ENCODE results near the gene ZNF365.

DNA sequence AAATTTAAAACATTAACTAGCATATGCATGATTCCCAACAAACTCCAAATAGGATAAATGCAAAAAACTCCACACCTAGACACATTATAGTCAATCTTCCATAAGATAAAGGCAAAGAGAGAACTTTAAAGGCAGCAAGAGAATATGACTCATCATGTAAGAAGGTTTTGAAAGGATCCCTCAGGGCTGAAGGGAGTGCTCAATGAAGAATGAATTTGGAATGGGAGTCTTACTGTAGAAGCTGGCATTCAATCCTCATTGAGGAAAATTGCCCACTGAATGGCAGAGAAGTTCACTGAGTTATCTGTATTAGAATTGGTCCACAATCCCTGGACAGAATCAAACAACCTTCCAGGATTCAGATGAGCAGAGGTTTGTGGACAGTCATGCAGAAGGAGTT, 26.1 kb upstream of the ZNF365 start:
- no peak for TF ChIP-seq RAD21 (conservative IDR thresholded peaks at IDR 0.05)
- TF ChIP-seq, protein P1, sequence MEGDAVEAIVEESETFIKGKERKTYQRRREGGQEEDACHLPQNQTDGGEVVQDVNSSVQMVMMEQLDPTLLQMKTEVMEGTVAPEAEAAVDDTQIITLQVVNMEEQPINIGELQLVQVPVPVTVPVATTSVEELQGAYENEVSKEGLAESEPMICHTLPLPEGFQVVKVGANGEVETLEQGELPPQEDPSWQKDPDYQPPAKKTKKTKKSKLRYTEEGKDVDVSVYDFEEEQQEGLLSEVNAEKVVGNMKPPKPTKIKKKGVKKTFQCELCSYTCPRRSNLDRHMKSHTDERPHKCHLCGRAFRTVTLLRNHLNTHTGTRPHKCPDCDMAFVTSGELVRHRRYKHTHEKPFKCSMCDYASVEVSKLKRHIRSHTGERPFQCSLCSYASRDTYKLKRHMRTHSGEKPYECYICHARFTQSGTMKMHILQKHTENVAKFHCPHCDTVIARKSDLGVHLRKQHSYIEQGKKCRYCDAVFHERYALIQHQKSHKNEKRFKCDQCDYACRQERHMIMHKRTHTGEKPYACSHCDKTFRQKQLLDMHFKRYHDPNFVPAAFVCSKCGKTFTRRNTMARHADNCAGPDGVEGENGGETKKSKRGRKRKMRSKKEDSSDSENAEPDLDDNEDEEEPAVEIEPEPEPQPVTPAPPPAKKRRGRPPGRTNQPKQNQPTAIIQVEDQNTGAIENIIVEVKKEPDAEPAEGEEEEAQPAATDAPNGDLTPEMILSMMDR (IDR thresholded peaks at IDR 0.05; ENCODE audit: poor library complexity, severe bottlenecking), result no peak
- TF ChIP-seq SMC3 (conservative IDR thresholded peaks at IDR 0.05; ENCODE audit: poor library complexity), result no peak
